Bronchus fibroblast of lung (primary cell): ENCODE results near the gene RASAL2. TPM values are rescaled to one million over a fixed set of nuclear protein-coding genes. Genes with fewer than 3 reads are reported as not detected.

ENCODE experiments used
- total RNA-seq: library from RNA; depleted of rRNA; stranded (reverse); fragments of >200 nt; gene quantifications from 2 replicates; pipeline ENCODE4 v1.2.3, GENCODE V29; 2015

The RASAL2 gene
- 6.9 and 7.4 TPM in 2 replicates for total RNA-seq

DNA sequence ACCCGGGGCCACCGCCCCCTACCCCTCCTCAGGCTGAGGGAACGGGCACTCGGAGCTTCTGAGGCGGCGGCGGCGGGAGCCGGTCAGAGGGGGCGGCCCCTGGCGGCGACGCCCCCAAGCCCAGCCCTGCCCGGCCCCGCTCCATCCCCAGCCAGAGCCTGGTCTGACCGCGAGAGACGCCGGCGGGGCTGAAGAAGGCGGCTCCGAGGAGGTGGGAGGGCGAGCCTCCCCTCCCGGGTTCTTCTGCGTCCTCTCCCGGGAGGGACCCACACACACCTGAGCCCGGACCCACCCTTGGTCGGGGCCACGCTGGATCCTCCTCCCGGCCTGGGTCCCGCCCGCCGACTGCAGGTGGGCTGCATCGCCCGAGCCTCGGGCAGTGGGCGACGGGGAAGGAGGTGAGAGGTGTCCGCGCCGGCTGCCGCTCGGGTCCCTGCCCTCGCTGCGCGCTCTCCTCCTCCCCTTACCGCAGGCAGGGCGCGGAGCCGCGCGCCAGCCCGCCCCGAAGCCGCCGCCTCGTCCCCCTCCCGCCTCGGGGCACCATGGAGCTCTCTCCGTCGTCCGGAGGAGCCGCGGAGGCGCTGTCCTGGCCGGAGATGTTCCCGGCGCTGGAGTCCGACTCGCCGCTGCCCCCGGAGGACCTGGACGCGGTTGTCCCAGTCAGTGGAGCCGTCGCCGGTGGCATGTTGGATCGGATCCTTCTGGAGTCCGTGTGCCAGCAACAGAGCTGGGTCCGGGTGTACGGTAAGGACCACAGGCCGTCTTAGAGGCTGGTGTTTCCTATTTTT, at the start of gene RASAL2:
Gene RASAL2 (plus strand): TSS at position 154 of the 788 bp plus-strand sequence. CDS start 389 bp downstream, at position 543.

DNA sequence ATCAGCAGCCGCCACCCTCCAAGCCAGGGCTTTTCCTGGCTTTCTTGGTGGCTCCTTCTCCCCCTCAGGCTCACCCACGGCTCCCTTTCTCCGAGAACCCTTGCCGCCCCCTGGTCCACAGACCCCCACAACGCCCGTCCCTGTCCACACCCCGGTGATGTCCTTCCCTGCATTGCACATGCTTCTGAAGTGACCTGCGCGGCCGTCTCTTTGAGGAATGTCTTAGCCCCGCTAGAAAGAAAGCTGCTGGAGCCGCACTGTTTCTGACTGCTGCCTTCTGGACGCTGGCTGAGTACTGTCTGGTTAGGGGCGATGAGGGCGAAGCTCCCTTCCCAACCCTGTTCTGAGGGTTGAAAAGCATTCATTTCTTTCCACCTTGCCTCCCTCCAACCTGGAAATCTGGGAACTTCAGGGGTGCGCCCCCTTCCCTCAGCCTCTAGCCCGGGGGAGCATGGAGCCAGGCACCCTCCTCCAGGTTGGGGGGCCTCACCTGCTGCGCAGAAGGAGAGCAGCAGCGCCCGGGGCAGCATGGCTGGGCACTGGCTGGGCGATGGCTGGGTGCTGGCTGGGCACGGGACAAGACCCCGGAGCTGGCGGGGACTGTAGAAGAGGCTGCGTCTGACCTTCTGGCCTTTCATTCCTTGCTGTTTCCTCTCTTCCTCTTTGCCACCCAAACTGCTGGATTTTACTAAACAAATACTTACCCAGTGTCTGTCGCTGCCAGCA, 402.7 kb downstream of the RASAL2 start, which contains the start of gene CLEC20A:
Gene CLEC20A (minus strand): TSS at position 555 of the 726 bp plus-strand sequence. CDS start 25 bp downstream, at position 530.

DNA sequence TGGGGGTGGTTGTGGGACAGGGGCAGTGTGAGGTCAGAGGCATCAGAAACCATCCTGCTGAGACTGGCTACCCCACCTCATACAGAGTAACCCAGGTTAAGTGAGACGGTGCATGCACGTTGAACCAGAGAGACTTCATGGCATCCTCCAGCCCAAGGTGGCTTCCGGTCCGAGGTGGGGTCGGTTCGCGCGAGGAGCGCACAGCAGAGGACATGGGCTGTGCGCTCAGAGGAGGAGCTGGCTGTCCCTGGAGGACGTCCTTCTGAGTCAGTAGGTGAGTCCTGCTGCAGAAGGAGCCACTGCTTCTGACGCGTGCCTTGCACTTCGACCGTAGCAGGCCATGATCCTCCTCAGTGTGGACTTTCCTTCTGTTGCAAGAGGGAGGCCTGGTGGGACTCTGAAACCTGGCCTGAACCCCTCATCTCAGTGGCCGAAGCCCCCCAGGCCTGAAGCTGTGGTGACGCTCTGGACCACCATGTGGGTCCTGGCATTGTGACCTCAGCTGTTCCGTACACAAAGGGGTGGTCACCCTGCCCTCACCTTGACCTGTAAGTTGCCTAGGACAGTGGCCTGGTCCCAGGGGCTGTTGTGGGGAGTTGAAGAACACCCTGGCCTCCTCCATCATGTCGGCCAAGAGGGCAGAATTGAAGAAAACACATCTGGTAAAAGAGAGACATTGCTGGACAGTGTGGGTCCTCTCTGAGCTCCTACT, 418.8 kb downstream of the RASAL2 start, which contains the start of gene TEX35:
Gene TEX35 (plus strand): TSS at position 544 of the 712 bp plus-strand sequence. CDS start 80 bp downstream, at position 624.

Other genes with a start within 250 kb of the RASAL2 start
- 3.4 and 4.0 TPM in 2 replicates for gene SEC16B, start 124.0 kb upstream of the RASAL2 start, total RNA-seq